ENCODE measurements around the gene PITPNC1. TPM values are rescaled to one million over a fixed set of nuclear protein-coding genes. Genes with fewer than 3 reads are reported as not detected.

Gene PITPNC1
- total RNA-seq, 4 donors from 2014 or later: 9.1 to 15.1 (median 13.3) TPM

DNA sequence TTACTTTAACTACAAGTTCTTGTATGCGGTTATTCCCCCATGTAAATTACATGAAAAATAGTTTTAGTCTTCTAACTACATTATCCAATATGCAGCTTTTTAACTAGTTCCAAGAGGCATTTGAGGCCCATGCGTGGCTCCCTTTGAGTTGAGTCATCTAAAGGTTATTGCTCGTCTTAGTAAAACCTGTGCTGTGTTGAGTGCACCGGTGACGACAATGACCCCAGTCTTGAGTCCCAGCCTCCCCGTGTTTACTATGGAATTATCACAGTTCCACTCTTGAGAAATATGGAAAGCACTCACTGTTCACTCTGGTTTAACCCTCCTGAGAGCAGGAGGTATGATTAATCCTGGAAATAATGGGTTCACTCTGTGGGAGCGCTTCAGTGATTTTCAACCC is 119.2 kb downstream of the PITPNC1 start:
- DNase-seq: no peak
- 76 to 80% methylated on average over 7 of the region's 7 CpGs for WGBS, 2 donors
- Histone ChIP-seq H3K36me3 (no peaks in the 10 kb centered on the region), H3K9me3 (no peaks in the 10 kb centered on the region), H3K27ac (no peak overlapping the region), H3K4me1 (peaks cover 4 to 24% (median 4%) of the 10 kb centered on the region in 3 donors), H3K27me3 (no peaks in the 10 kb centered on the region), H3K4me3 (no peak overlapping the region)
- TF ChIP-seq POLR2A (IDR thresholded peaks at IDR 0.05): no peak
- TF ChIP-seq CTCF (IDR thresholded peaks at IDR 0.05): no peak
- intact Hi-C loops (cut with DNase I): no loop called here

- WGBS, 2 donors: 88 to 89% methylated on average over 4 of the region's 4 CpGs
- Histone ChIP-seq H3K27ac (no peak overlapping the region), H3K36me3 (no peaks in the 10 kb centered on the region), H3K9me3 (no peaks in the 10 kb centered on the region), H3K4me3 (no peak overlapping the region), H3K27me3 (no peaks in the 10 kb centered on the region), H3K4me1 (no peaks in the 10 kb centered on the region)
- intact Hi-C loops (cut with DNase I): no loop called here
- DNase-seq: no peak
- TF ChIP-seq CTCF (IDR thresholded peaks at IDR 0.05) (no peak), POLR2A (IDR thresholded peaks at IDR 0.05) (no peak)
Measured at GRCh38 chr17:67499685-67500084, 122.6 kb downstream of the PITPNC1 start.

- no peak for DNase-seq
- H3K4me1 ChIP-seq: no peaks in the 10 kb centered on the region
- no peak overlapping the region for H3K27ac ChIP-seq
- no peaks in the 10 kb centered on the region for H3K9me3 ChIP-seq
- H3K27me3 ChIP-seq: no peaks in the 10 kb centered on the region
- TF ChIP-seq CTCF (IDR thresholded peaks at IDR 0.05) (no peak), POLR2A (IDR thresholded peaks at IDR 0.05) (no peak)
- 26 to 42% methylated on average over 2 of the region's 2 CpGs for WGBS, 2 donors
- intact Hi-C loops (cut with DNase I): no loop called here
- H3K4me3 ChIP-seq: no peak overlapping the region
- H3K36me3 ChIP-seq: no peaks in the 10 kb centered on the region
Measured at GRCh38 chr17:67500261-67500660, 123.2 kb downstream of the PITPNC1 start.

DNA sequence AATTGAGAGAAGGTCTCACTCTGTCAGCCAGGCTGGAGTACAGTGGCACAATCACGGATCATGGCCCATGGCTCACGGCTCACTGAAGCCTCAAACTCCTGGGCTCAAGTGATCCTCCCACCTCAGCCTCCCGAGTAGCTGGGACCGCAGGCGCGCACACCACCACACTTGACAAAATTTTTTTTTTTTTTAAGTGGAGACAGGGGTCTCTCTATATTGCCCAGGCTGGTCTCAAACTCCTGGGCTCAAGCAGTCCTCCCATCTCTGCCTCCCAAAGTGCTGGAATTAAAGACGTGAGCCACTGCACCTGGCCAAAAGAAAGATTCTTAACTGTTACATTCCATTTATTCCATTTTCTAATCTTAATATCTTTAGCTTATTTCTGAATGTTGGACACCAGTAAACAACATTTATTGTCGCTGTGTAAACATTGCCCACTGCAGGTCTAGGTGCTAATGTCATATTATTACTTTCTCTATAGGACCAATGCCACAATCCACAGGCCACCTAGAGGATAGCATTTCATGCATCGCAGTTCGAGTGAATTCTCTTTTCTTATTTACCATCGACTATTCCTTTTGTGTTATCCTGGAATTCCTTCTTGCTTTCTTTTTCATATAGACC is 123.7 kb downstream of the PITPNC1 start:
- no peaks in the 10 kb centered on the region for H3K36me3 ChIP-seq
- no peaks in the 10 kb centered on the region for H3K9me3 ChIP-seq
- no peak for DNase-seq
- WGBS, 2 donors: 95 to 96% methylated on average over 11 of the region's 11 CpGs
- TF ChIP-seq POLR2A (IDR thresholded peaks at IDR 0.05) (no peak), CTCF (IDR thresholded peaks at IDR 0.05) (no peak)
- no peaks in the 10 kb centered on the region for H3K4me1 ChIP-seq
- H3K27me3 ChIP-seq: no peaks in the 10 kb centered on the region
- no peak overlapping the region for H3K4me3 ChIP-seq
- H3K27ac ChIP-seq: no peak overlapping the region
- intact Hi-C loops (cut with DNase I): no loop called here

DNA sequence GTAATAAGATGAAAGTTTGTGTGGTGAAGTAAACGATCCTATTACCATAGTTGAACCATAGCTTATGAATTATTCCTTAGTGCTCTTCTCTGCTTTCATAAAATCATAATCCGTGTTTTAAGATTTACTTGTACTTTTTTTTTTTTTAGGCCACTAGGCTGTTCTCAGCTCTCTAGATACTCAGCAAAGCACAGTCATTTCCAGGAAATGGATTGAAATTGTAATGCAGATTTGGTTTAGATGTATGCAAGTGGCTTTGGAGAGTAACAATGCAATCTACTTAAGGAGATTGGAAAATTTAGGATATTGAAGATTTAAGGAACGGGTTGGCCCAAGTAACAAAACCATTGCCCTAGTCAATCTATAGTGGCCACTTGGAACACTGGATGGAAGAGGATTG is 125.1 kb downstream of the PITPNC1 start:
- Histone ChIP-seq H3K4me1 (no peaks in the 10 kb centered on the region), H3K36me3 (no peaks in the 10 kb centered on the region), H3K27ac (no peak overlapping the region), H3K27me3 (no peaks in the 10 kb centered on the region), H3K9me3 (peaks cover 0 to under 1% (median 0%) of the 10 kb centered on the region in 3 donors), H3K4me3 (no peak overlapping the region)
- TF ChIP-seq CTCF (IDR thresholded peaks at IDR 0.05) (no peak), POLR2A (IDR thresholded peaks at IDR 0.05) (no peak)
- 86 to 94% methylated on average over 3 of the region's 3 CpGs for WGBS, 2 donors
- no peak for DNase-seq
- intact Hi-C loops (cut with DNase I): no loop called here

Data from esophagus squamous epithelium (tissue), 5 donors.